ENCODE measurements around the gene PMIS2.

The PMIS2 gene

GRCh38 chr19:35620001-35620400, 34.0 kb downstream of the PMIS2 start:
- Histone ChIP-seq H3K9me3 (ENCODE audit: control insufficient read depth, insufficient read depth, low read length) (no peaks in the 10 kb centered on the region), H3K4me1 (ENCODE audit: control insufficient read depth, insufficient read depth, low read length) (no peaks in the 10 kb centered on the region), H3K4me3 (ENCODE audit: low read depth, low read length) (no peak overlapping the region), H3K27me3 (ENCODE audit: control insufficient read depth, insufficient read depth, low read length) (no peaks in the 10 kb centered on the region), H3K36me3 (ENCODE audit: control insufficient read depth, insufficient read depth, low read length) (peaks cover 19% of the 10 kb centered on the region), H3K9ac (ENCODE audit: low read depth, low read length) (no peak overlapping the region)

- H3K27me3 ChIP-seq (ENCODE audit: control insufficient read depth, insufficient read depth, low read length) = no peaks in the 10 kb centered on the region
- H3K4me3 ChIP-seq (ENCODE audit: low read depth, low read length) = no peak overlapping the region
- H3K9me3 ChIP-seq (ENCODE audit: control insufficient read depth, insufficient read depth, low read length) = no peaks in the 10 kb centered on the region
- no peak overlapping the region for H3K9ac ChIP-seq (ENCODE audit: low read depth, low read length)
- H3K4me1 ChIP-seq (ENCODE audit: control insufficient read depth, insufficient read depth, low read length) = no peaks in the 10 kb centered on the region
- peaks cover 14% of the 10 kb centered on the region for H3K36me3 ChIP-seq (ENCODE audit: control insufficient read depth, insufficient read depth, low read length)
These were observed 35.7 kb downstream of the PMIS2 start for GRCh38 chr19:35621708-35622107.

- Histone ChIP-seq H3K9ac (ENCODE audit: low read depth, low read length) (peak overlapping the region; percentile 54), H3K4me1 (ENCODE audit: control insufficient read depth, insufficient read depth, low read length) (no peaks in the 10 kb centered on the region), H3K36me3 (ENCODE audit: control insufficient read depth, insufficient read depth, low read length) (peaks cover 9% of the 10 kb centered on the region), H3K9me3 (ENCODE audit: control insufficient read depth, insufficient read depth, low read length) (no peaks in the 10 kb centered on the region), H3K27me3 (ENCODE audit: control insufficient read depth, insufficient read depth, low read length) (no peaks in the 10 kb centered on the region), H3K4me3 (ENCODE audit: low read depth, low read length) (no peak overlapping the region)
These were observed 36.8 kb downstream of the PMIS2 start for GRCh38 chr19:35622750-35623149.

GRCh38 chr19:35623327-35624010, 37.5 kb downstream of the PMIS2 start:
- Histone ChIP-seq H3K36me3 (ENCODE audit: control insufficient read depth, insufficient read depth, low read length) (peaks cover 9% of the 10 kb centered on the region), H3K27me3 (ENCODE audit: control insufficient read depth, insufficient read depth, low read length) (no peaks in the 10 kb centered on the region), H3K4me3 (ENCODE audit: low read depth, low read length) (no peak overlapping the region), H3K9ac (ENCODE audit: low read depth, low read length) (no peak overlapping the region), H3K4me1 (ENCODE audit: control insufficient read depth, insufficient read depth, low read length) (no peaks in the 10 kb centered on the region), H3K9me3 (ENCODE audit: control insufficient read depth, insufficient read depth, low read length) (no peaks in the 10 kb centered on the region)

- H3K36me3 ChIP-seq (ENCODE audit: control insufficient read depth, insufficient read depth, low read length) = peaks cover 25% of the 10 kb centered on the region
- no peaks in the 10 kb centered on the region for H3K27me3 ChIP-seq (ENCODE audit: control insufficient read depth, insufficient read depth, low read length)
- peak overlapping the region; percentile 80 for H3K4me3 ChIP-seq (ENCODE audit: low read depth, low read length)
- H3K9ac ChIP-seq (ENCODE audit: low read depth, low read length) = peak overlapping the region; percentile 70
- no peaks in the 10 kb centered on the region for H3K9me3 ChIP-seq (ENCODE audit: control insufficient read depth, insufficient read depth, low read length)
- H3K4me1 ChIP-seq (ENCODE audit: control insufficient read depth, insufficient read depth, low read length) = no peaks in the 10 kb centered on the region
These were observed 42.2 kb downstream of the PMIS2 start for GRCh38 chr19:35628264-35628564.

GRCh38 chr19:35628565-35629331, 42.8 kb downstream of the PMIS2 start, which contains the start of gene RBM42:
RBM42 (plus strand) TSS chr19:35629036; CDS start chr19:35629154, 118 bp downstream.
- Histone ChIP-seq H3K9me3 (ENCODE audit: control insufficient read depth, insufficient read depth, low read length) (no peaks in the 10 kb centered on the region), H3K27me3 (ENCODE audit: control insufficient read depth, insufficient read depth, low read length) (no peaks in the 10 kb centered on the region), H3K4me3 (ENCODE audit: low read depth, low read length) (peak within 1 kb of the TSS; percentile 84), H3K9ac (ENCODE audit: low read depth, low read length) (peak within 1 kb of the TSS; percentile 70), H3K36me3 (ENCODE audit: control insufficient read depth, insufficient read depth, low read length) (peaks cover 23% of the 10 kb centered on the region), H3K4me1 (ENCODE audit: control insufficient read depth, insufficient read depth, low read length) (no peaks in the 10 kb centered on the region)

GRCh38 chr19:35629332-35629633, 43.3 kb downstream of the PMIS2 start:
- H3K27me3 ChIP-seq (ENCODE audit: control insufficient read depth, insufficient read depth, low read length) = no peaks in the 10 kb centered on the region

GRCh38 chr19:35633727-35634440, 47.9 kb downstream of the PMIS2 start:
- Histone ChIP-seq H3K27me3 (ENCODE audit: control insufficient read depth, insufficient read depth, low read length) (no peaks in the 10 kb centered on the region), H3K4me3 (ENCODE audit: low read depth, low read length) (no peak overlapping the region), H3K9me3 (ENCODE audit: control insufficient read depth, insufficient read depth, low read length) (no peaks in the 10 kb centered on the region), H3K36me3 (ENCODE audit: control insufficient read depth, insufficient read depth, low read length) (peaks cover 48% of the 10 kb centered on the region), H3K4me1 (ENCODE audit: control insufficient read depth, insufficient read depth, low read length) (no peaks in the 10 kb centered on the region), H3K9ac (ENCODE audit: low read depth, low read length) (no peak overlapping the region)

More at GRCh38 chr19:35629332-35629633, 43.3 kb downstream of the PMIS2 start:
- Histone ChIP-seq H3K4me1 (ENCODE audit: control insufficient read depth, insufficient read depth, low read length) (no peaks in the 10 kb centered on the region), H3K4me3 (ENCODE audit: low read depth, low read length) (peak overlapping the region; percentile 84), H3K9ac (ENCODE audit: low read depth, low read length) (peak overlapping the region; percentile 70), H3K36me3 (ENCODE audit: control insufficient read depth, insufficient read depth, low read length) (peaks cover 28% of the 10 kb centered on the region), H3K9me3 (ENCODE audit: control insufficient read depth, insufficient read depth, low read length) (no peaks in the 10 kb centered on the region)

GRCh38 chr19:35636651-35637050, 50.7 kb downstream of the PMIS2 start:
- Histone ChIP-seq H3K36me3 (ENCODE audit: control insufficient read depth, insufficient read depth, low read length) (peaks cover 40% of the 10 kb centered on the region), H3K9me3 (ENCODE audit: control insufficient read depth, insufficient read depth, low read length) (no peaks in the 10 kb centered on the region), H3K27me3 (ENCODE audit: control insufficient read depth, insufficient read depth, low read length) (no peaks in the 10 kb centered on the region), H3K9ac (ENCODE audit: low read depth, low read length) (no peak overlapping the region), H3K4me3 (ENCODE audit: low read depth, low read length) (no peak overlapping the region), H3K4me1 (ENCODE audit: control insufficient read depth, insufficient read depth, low read length) (peaks cover 4% of the 10 kb centered on the region)
